Endothelial cell (in vitro differentiated cells): ENCODE results near the gene PTPRT. TPM values are rescaled to one million over a fixed set of nuclear protein-coding genes. Genes with fewer than 3 reads are reported as not detected.

Experiments used
- DNase-seq: peaks from one replicate; pipeline ENCODE4 v3.0.0; 2021; ENCODE audit warnings: low spot score
- H3K27ac Mint-ChIP-seq: one replicate; pipeline ENCODE4 v1.8.0; 2021; ENCODE audit warnings: mixed read lengths, inconsistent platforms; ENCODE audit not compliant: unreplicated experiment
- H3K27me3 Mint-ChIP-seq: one replicate; pipeline ENCODE4 v1.8.0; 2021; ENCODE audit warnings: mild to moderate bottlenecking, moderate library complexity, mixed read lengths, inconsistent platforms; ENCODE audit not compliant: unreplicated experiment
- H3K36me3 Mint-ChIP-seq: one replicate; pipeline ENCODE4 v1.8.0; 2021; ENCODE audit warnings: mild to moderate bottlenecking, low read depth, mixed read lengths, inconsistent platforms; ENCODE audit not compliant: unreplicated experiment
- H3K4me1 Mint-ChIP-seq: one replicate; pipeline ENCODE4 v1.8.0; 2021; ENCODE audit warnings: mild to moderate bottlenecking, mixed read lengths, inconsistent platforms; ENCODE audit not compliant: unreplicated experiment
- H3K4me3 Mint-ChIP-seq: one replicate; pipeline ENCODE4 v1.8.0; 2021; ENCODE audit warnings: mild to moderate bottlenecking, mixed read lengths, inconsistent platforms; ENCODE audit not compliant: unreplicated experiment
- H3K9me3 Mint-ChIP-seq: one replicate; pipeline ENCODE4 v1.8.0; 2021; ENCODE audit warnings: mixed read lengths, inconsistent platforms; ENCODE audit not compliant: unreplicated experiment
- CTCF ChIP-seq: fragments of 200-600 bp; sonication (generic); IDR thresholded peaks from one replicate; pipeline ENCODE4 v1.5.0; 2021; ENCODE audit warnings: antibody characterized with exemption; ENCODE audit not compliant: unreplicated experiment
- total RNA-seq: library from RNA; stranded (reverse); fragmentation: NEBNext Ultra II Directional; extraction: Animal tissue kit (Norgen Biotek cat#: 25700); gene quantifications from one replicate; pipeline ENCODE4 v1.2.1, GENCODE V29; 2021; ENCODE audit not compliant: unreplicated experiment

PTPRT gene
- total RNA-seq, 1 donor from 2014 or later: 0.10 TPM

GRCh38 chr20:43138061-43138770 is 51.5 kb downstream of the PTPRT start:
- Mint-ChIP-seq H3K4me3 (no peak overlapping the region), H3K36me3 (peaks cover 8% of the 10 kb centered on the region), H3K27ac (no peak overlapping the region), H3K9me3 (peaks cover 52% of the 10 kb centered on the region), H3K4me1 (no peaks in the 10 kb centered on the region), H3K27me3 (peaks cover 9% of the 10 kb centered on the region)
- no peak for TF ChIP-seq CTCF
- DNase-seq: no peak

GRCh38 chr20:43137160-43137559 is 52.5 kb downstream of the PTPRT start:
- Mint-ChIP-seq H3K27me3 (peaks cover 9% of the 10 kb centered on the region), H3K36me3 (peaks cover 4% of the 10 kb centered on the region), H3K4me1 (no peaks in the 10 kb centered on the region), H3K27ac (no peak overlapping the region), H3K9me3 (peaks cover 51% of the 10 kb centered on the region), H3K4me3 (no peak overlapping the region)
- TF ChIP-seq CTCF: no peak
- no peak for DNase-seq

GRCh38 chr20:43124241-43124640 is 65.5 kb downstream of the PTPRT start:
- Mint-ChIP-seq H3K36me3 (peaks cover 3% of the 10 kb centered on the region), H3K4me3 (no peak overlapping the region), H3K9me3 (peaks cover 12% of the 10 kb centered on the region), H3K4me1 (no peaks in the 10 kb centered on the region), H3K27ac (no peak overlapping the region), H3K27me3 (peaks cover 2% of the 10 kb centered on the region)
- no peak for DNase-seq
- TF ChIP-seq CTCF: no peak

GRCh38 chr20:43123180-43123579 is 66.5 kb downstream of the PTPRT start:
- no peak for TF ChIP-seq CTCF
- Mint-ChIP-seq H3K27me3 (peaks cover 2% of the 10 kb centered on the region), H3K4me3 (no peak overlapping the region), H3K9me3 (peaks cover 9% of the 10 kb centered on the region), H3K4me1 (no peaks in the 10 kb centered on the region), H3K36me3 (peaks cover 3% of the 10 kb centered on the region), H3K27ac (no peak overlapping the region)
- DNase-seq: no peak

GRCh38 chr20:43119720-43120119 is 70.0 kb downstream of the PTPRT start:
- H3K27ac Mint-ChIP-seq: no peak overlapping the region
- no peaks in the 10 kb centered on the region for H3K4me1 Mint-ChIP-seq
- H3K36me3 Mint-ChIP-seq: no peaks in the 10 kb centered on the region
- H3K27me3 Mint-ChIP-seq: peaks cover 2% of the 10 kb centered on the region
- TF ChIP-seq CTCF: no peak
- H3K9me3 Mint-ChIP-seq: peaks cover 5% of the 10 kb centered on the region
- DNase-seq: no peak
- no peak overlapping the region for H3K4me3 Mint-ChIP-seq
